HEK293 (cell line): ENCODE results near the gene E2F4.
A peak's percentile ranks its signal among the peaks of the same experiment; 100 is the strongest.

Experiments used
- CTCF ChIA-PET: fragments of 350-600 bp; formaldehyde crosslinking; extraction: SDS; loops from one replicate; lab custom pipeline; 2021; ENCODE audit warnings: antibody characterized with exemption; lab: Yijun Ruan, JAX
- POLR2A ChIA-PET: fragments of 300-600 bp; formaldehyde crosslinking; extraction: SDS; loops from one replicate; lab custom pipeline; 2020; ENCODE audit warnings: antibody characterized with exemption, inconsistent platforms; lab: Yijun Ruan, JAX
- H3K27ac ChIP-seq: fragments of 200-500 bp; sonication (Bioruptor generic); 2 replicates; pipeline ENCODE4 v1.5.1; 2014; ENCODE audit warnings: low read depth, low read length, control low read depth, inconsistent platforms; ENCODE audit errors: extremely low read depth
- H3K36me3 ChIP-seq, 2 experiments: fragments of 200-500 bp in 1 of 2; sonication (Bioruptor generic) in 1 of 2; 1 replicate in 1 of 2; 2 replicates in 1 of 2; pipeline ENCODE4 v1.5.1; 2014 to 2017; ENCODE audit warnings: inconsistent platforms in 2 of 2, low read length in 2 of 2; ENCODE audit not compliant: control insufficient read depth in 2 of 2, insufficient read depth in 1 of 2
- H3K4me1 ChIP-seq: fragments of 200-500 bp; sonication (Bioruptor generic); 2 replicates; pipeline ENCODE4 v1.5.1; 2014; ENCODE audit warnings: mild to moderate bottlenecking, low read length, inconsistent platforms; ENCODE audit not compliant: control insufficient read depth, insufficient read depth
- H3K4me3 ChIP-seq: 2 replicates; pipeline ENCODE4 v1.5.1; 2011; ENCODE audit warnings: low read depth, mild to moderate bottlenecking, control low read depth, low read length, moderate library complexity
- H3K9me3 ChIP-seq: fragments of 200-500 bp; sonication (Bioruptor generic); 2 replicates; pipeline ENCODE4 v1.5.1; 2014; ENCODE audit warnings: low read depth, low read length, inconsistent platforms; ENCODE audit not compliant: control insufficient read depth, insufficient read depth
- CTCF ChIP-seq: fragments of 450-650 bp; formaldehyde crosslinking; IDR thresholded peaks from 2 replicates; pipeline ENCODE4 v1.5.1; 2016; ENCODE audit warnings: missing biosample characterization, missing genetic modification characterization
- GLIS1 ChIP-seq: fragments of 450-650 bp; formaldehyde crosslinking; IDR thresholded peaks from 2 replicates; pipeline ENCODE4 v1.5.1; 2016; ENCODE audit warnings: missing biosample characterization, missing genetic modification characterization
- HOXD13 ChIP-seq: sonication (generic); formaldehyde crosslinking; IDR thresholded peaks from 2 replicates; pipeline ENCODE4 v1.8.0; 2022; ENCODE audit warnings: missing genetic modification reagents, borderline replicate concordance
- PRDM2 ChIP-seq: fragments of 450-650 bp; formaldehyde crosslinking; IDR thresholded peaks from 2 replicates; pipeline ENCODE4 v1.5.1; 2016; ENCODE audit warnings: missing biosample characterization, missing genetic modification characterization, borderline replicate concordance
- SCRT1 ChIP-seq: fragments of 450-650 bp; formaldehyde crosslinking; IDR thresholded peaks from 2 replicates; pipeline ENCODE4 v1.5.1; 2016; ENCODE audit warnings: missing biosample characterization, missing genetic modification characterization, borderline replicate concordance
- SCRT2 ChIP-seq: fragments of 450-650 bp; formaldehyde crosslinking; IDR thresholded peaks from 2 replicates; pipeline ENCODE4 v1.5.1; 2016; ENCODE audit warnings: missing biosample characterization, missing genetic modification characterization
- SETDB1 ChIP-seq: IDR thresholded peaks from one replicate; pipeline ENCODE4 v1.6.1; 2017; ENCODE audit warnings: mild to moderate bottlenecking, low read length, moderate library complexity, mixed read lengths; ENCODE audit not compliant: insufficient read length
- YY1 ChIP-seq: fragments of 450-650 bp; formaldehyde crosslinking; IDR thresholded peaks from 2 replicates; pipeline ENCODE4 v1.5.1; 2018; ENCODE audit warnings: missing biosample characterization, missing genetic modification characterization
- ZFP69B ChIP-seq: fragments of 450-650 bp; formaldehyde crosslinking; IDR thresholded peaks from 2 replicates; pipeline ENCODE4 v1.5.1; 2016; ENCODE audit warnings: missing biosample characterization, missing genetic modification characterization
- ZIC2 ChIP-seq: fragments of 450-650 bp; formaldehyde crosslinking; IDR thresholded peaks from 2 replicates; pipeline ENCODE4 v1.5.1; 2016; ENCODE audit warnings: missing biosample characterization, missing genetic modification characterization
- ZNF114 ChIP-seq: fragments of 450-650 bp; formaldehyde crosslinking; IDR thresholded peaks from 2 replicates; pipeline ENCODE4 v1.5.0; 2017; ENCODE audit warnings: missing biosample characterization, missing genetic modification characterization
- ZNF274 ChIP-seq, 2 experiments: fragments of 200-500 bp in 1 of 2; fragments of 450-650 bp in 1 of 2; sonication (Bioruptor generic) in 1 of 2; formaldehyde crosslinking in 1 of 2; IDR thresholded peaks; 2 replicates each; pipeline versions ENCODE4 v1.5.1 to v1.6.1; 2014 to 2016; ENCODE audit warnings: borderline replicate concordance in 1 of 2, inconsistent platforms in 1 of 2, low read length in 1 of 2, missing biosample characterization in 1 of 2, missing genetic modification characterization in 1 of 2
- ZNF292 ChIP-seq: fragments of 450-650 bp; formaldehyde crosslinking; IDR thresholded peaks from 2 replicates; pipeline ENCODE4 v1.5.1; 2016; ENCODE audit warnings: low read depth, missing biosample characterization, missing genetic modification characterization, borderline replicate concordance
- ZNF621 ChIP-seq: fragments of 450-650 bp; formaldehyde crosslinking; IDR thresholded peaks from 2 replicates; pipeline ENCODE4 v1.5.1; 2017; ENCODE audit warnings: missing biosample characterization, missing genetic modification characterization
- ZNF639 ChIP-seq: fragments of 450-650 bp; formaldehyde crosslinking; IDR thresholded peaks from 2 replicates; pipeline ENCODE4 v1.5.1; 2016; ENCODE audit warnings: missing biosample characterization, missing genetic modification characterization
- ZNF677 ChIP-seq: fragments of 450-650 bp; IDR thresholded peaks from 2 replicates; pipeline ENCODE4 v1.5.0; 2018; ENCODE audit warnings: missing biosample characterization, mild to moderate bottlenecking, missing genetic modification characterization, moderate library complexity
- ZNF707 ChIP-seq: fragments of 450-650 bp; formaldehyde crosslinking; IDR thresholded peaks from 2 replicates; pipeline ENCODE4 v1.5.1; 2016; ENCODE audit warnings: missing biosample characterization, missing genetic modification characterization
- ZNF768 ChIP-seq: fragments of 450-650 bp; formaldehyde crosslinking; IDR thresholded peaks from 2 replicates; pipeline ENCODE4 v1.5.1; 2018; ENCODE audit warnings: missing biosample characterization, mild to moderate bottlenecking, missing genetic modification characterization
- ZXDB ChIP-seq: fragments of 450-650 bp; formaldehyde crosslinking; IDR thresholded peaks from 2 replicates; pipeline ENCODE4 v1.5.1; 2016; ENCODE audit warnings: missing biosample characterization, missing genetic modification characterization

Gene E2F4

GRCh38 chr16:67206838-67207248, 14.9 kb downstream of the E2F4 start:
- ChIA-PET POLR2A (interaction anchor here (3.2 kb wide), 1 partner anchor 9 kb away, joined by 11 read pairs; the partner anchor contains the start of gene ELMO3), CTCF (interaction anchor here (0.6 kb wide), 1 partner anchor 55 kb away, joined by 6 read pairs; no protein-coding TSS in a partner anchor)
- TF ChIP-seq ZNF292, result no peak
- peak; percentile 81 for TF ChIP-seq ZIC2 (tag by site-specific recombination)
- TF ChIP-seq ZNF677 (tag by site-specific recombination), result no peak
- no peak for TF ChIP-seq HOXD13
- no peak for TF ChIP-seq ZNF639 (tag by site-specific recombination)
- TF ChIP-seq ZXDB, result no peak
- TF ChIP-seq CTCF, result no peak
- no peak for TF ChIP-seq YY1 (tag by site-specific recombination)
- Histone ChIP-seq H3K4me1 (no peaks in the 10 kb centered on the region), H3K36me3 (peaks cover 0 to 41% of the 10 kb centered on the region in 2 experiments; a peak in 1 of 3 replicates), H3K4me3 (no peak overlapping the region), H3K27ac (no peak overlapping the region), H3K9me3 (no peaks in the 10 kb centered on the region)

- Histone ChIP-seq H3K4me3 (no peak overlapping the region), H3K9me3 (no peaks in the 10 kb centered on the region), H3K27ac (no peak overlapping the region), H3K36me3 (peaks cover 0 to 34% of the 10 kb centered on the region in 2 experiments; a peak in 1 of 3 replicates), H3K4me1 (no peaks in the 10 kb centered on the region)
- CTCF ChIA-PET, result interaction anchor here (0.6 to 1.6 kb wide), 4 partner anchors 9 to 455 kb away, joined by 3 to 6 read pairs (median 4); partner anchors contain the start of gene ELMO3
- POLR2A ChIA-PET, result interaction anchor here (0.9 to 3.2 kb wide), 6 partner anchors 9 to 39 kb away, joined by 4 to 11 read pairs (median 4); partner anchors contain the start of genes E2F4, ELMO3 and TMEM208
- TF ChIP-seq ZNF274 (IDR thresholded peaks at IDR 0.05; ENCODE audit: low read length), result no peak
- no peak for TF ChIP-seq ZNF274 (tag by site-specific recombination; IDR thresholded peaks at IDR 0.05; ENCODE audit: borderline replicate concordance)
- TF ChIP-seq GLIS1, result peak; percentile 42; the same call in 1 of the 2 replicates
- TF ChIP-seq SCRT2, result 0 out of 2 replicates have a peak, but pooled peaks have one; percentile 34
- TF ChIP-seq ZNF114 (tag by site-specific recombination), result no peak
Observed at GRCh38 chr16:67207249-67208091, 15.5 kb downstream of the E2F4 start.

- ChIA-PET POLR2A (interaction anchor here (0.7 to 3.2 kb wide), 7 partner anchors 10 to 38 kb away, joined by 3 to 11 read pairs (median 4); partner anchors contain the start of genes E2F4, ELMO3 and TMEM208), CTCF (interaction anchor here (1.4 to 1.6 kb wide), 2 partner anchors 10 to 11 kb away, joined by 3 to 6 read pairs; partner anchors contain the start of gene ELMO3)
- Histone ChIP-seq H3K4me1 (no peaks in the 10 kb centered on the region), H3K4me3 (no peak overlapping the region), H3K36me3 (peaks cover 0 to 26% of the 10 kb centered on the region in 2 experiments; a peak in 1 of 3 replicates), H3K9me3 (no peaks in the 10 kb centered on the region), H3K27ac (no peak overlapping the region)
- TF ChIP-seq PRDM2, result no peak
- no peak for TF ChIP-seq SCRT1
- no peak for TF ChIP-seq GLIS1
- no peak for TF ChIP-seq ZNF621
- TF ChIP-seq ZNF707 (tag by site-specific recombination), result no peak
- TF ChIP-seq SETDB1, result no peak
- no peak for TF ChIP-seq ZFP69B (tag by site-specific recombination)
- no peak for TF ChIP-seq ZNF768 (tag by site-specific recombination)
Observed at GRCh38 chr16:67208154-67208896, 16.4 kb downstream of the E2F4 start.
